T-helper 1 cell treated with Interleukin-12 subunit alpha and Interleukin-12 subunit beta and Interleukin-4 antibody, amounts not matched to agents 30 μg/mL and 1 μg/mL, for 36 hours (primary cell): ENCODE measurements around the gene AOPEP.
"Not testable (repeated sequence)": the region's sequence is repeated elsewhere in the genome, so short reads cannot be mapped to it uniquely, and the experiment has no call there.

Experiments used
- H3K27ac Mint-ChIP-seq: one replicate; pipeline ENCODE4 v1.8.0; 2021; ENCODE audit warnings: mild to moderate bottlenecking, mixed read lengths
- H3K27me3 Mint-ChIP-seq: one replicate; pipeline ENCODE4 v1.8.0; 2021; ENCODE audit warnings: low read depth, mixed read lengths
- H3K36me3 Mint-ChIP-seq: one replicate; pipeline ENCODE4 v1.8.0; 2021; ENCODE audit warnings: low read depth, mixed read lengths
- H3K4me1 Mint-ChIP-seq: one replicate; pipeline ENCODE4 v1.8.0; 2021; ENCODE audit warnings: low read depth, mixed read lengths
- H3K4me3 Mint-ChIP-seq: one replicate; pipeline ENCODE4 v1.8.0; 2021; ENCODE audit warnings: mild to moderate bottlenecking, moderate library complexity, mixed read lengths
- H3K9me3 Mint-ChIP-seq: one replicate; pipeline ENCODE4 v1.8.0; 2021; ENCODE audit warnings: mixed read lengths

The AOPEP gene

GRCh38 chr9:94819161-94819687 lies 92.7 kb downstream of the AOPEP start:
- H3K36me3 Mint-ChIP-seq: peaks cover 8% of the 10 kb centered on the region
- H3K4me3 Mint-ChIP-seq: no peak overlapping the region
- H3K27me3 Mint-ChIP-seq: no peaks in the 10 kb centered on the region
- peaks cover 7% of the 10 kb centered on the region for H3K4me1 Mint-ChIP-seq
- no peaks in the 10 kb centered on the region for H3K9me3 Mint-ChIP-seq
- no peak overlapping the region for H3K27ac Mint-ChIP-seq

GRCh38 chr9:94821098-94821887 lies 94.8 kb downstream of the AOPEP start:
- Mint-ChIP-seq H3K4me1 (peaks cover 7% of the 10 kb centered on the region), H3K9me3 (no peaks in the 10 kb centered on the region), H3K27me3 (no peaks in the 10 kb centered on the region), H3K27ac (no peak overlapping the region), H3K4me3 (no peak overlapping the region), H3K36me3 (peaks cover 4% of the 10 kb centered on the region)

- H3K36me3 Mint-ChIP-seq: peaks cover 4% of the 10 kb centered on the region
- no peak overlapping the region for H3K4me3 Mint-ChIP-seq
- no peaks in the 10 kb centered on the region for H3K27me3 Mint-ChIP-seq
- peaks cover 7% of the 10 kb centered on the region for H3K4me1 Mint-ChIP-seq
- H3K9me3 Mint-ChIP-seq: no peaks in the 10 kb centered on the region
- no peak overlapping the region for H3K27ac Mint-ChIP-seq
Measured at GRCh38 chr9:94822273-94822672, 95.8 kb downstream of the AOPEP start.

- H3K27me3 Mint-ChIP-seq: no peaks in the 10 kb centered on the region
- no peak overlapping the region for H3K27ac Mint-ChIP-seq
- H3K4me3 Mint-ChIP-seq: no peak overlapping the region
- peaks cover 5% of the 10 kb centered on the region for H3K36me3 Mint-ChIP-seq
- peaks cover 7% of the 10 kb centered on the region for H3K4me1 Mint-ChIP-seq
- no peaks in the 10 kb centered on the region for H3K9me3 Mint-ChIP-seq
Measured at GRCh38 chr9:94823710-94824109, 97.2 kb downstream of the AOPEP start.

GRCh38 chr9:94824411-94824810 lies 97.9 kb downstream of the AOPEP start:
- H3K4me1 Mint-ChIP-seq: peaks cover 7% of the 10 kb centered on the region
- H3K4me3 Mint-ChIP-seq: no peak overlapping the region
- no peak overlapping the region for H3K27ac Mint-ChIP-seq
- H3K27me3 Mint-ChIP-seq: no peaks in the 10 kb centered on the region
- H3K9me3 Mint-ChIP-seq: no peaks in the 10 kb centered on the region
- peaks cover 5% of the 10 kb centered on the region for H3K36me3 Mint-ChIP-seq

GRCh38 chr9:94824913-94825610 lies 98.6 kb downstream of the AOPEP start:
- H3K27ac Mint-ChIP-seq: no peak overlapping the region
- peaks cover 5% of the 10 kb centered on the region for H3K36me3 Mint-ChIP-seq
- H3K9me3 Mint-ChIP-seq: no peaks in the 10 kb centered on the region
- H3K4me3 Mint-ChIP-seq: no peak overlapping the region
- H3K4me1 Mint-ChIP-seq: peaks cover 8% of the 10 kb centered on the region
- peaks cover 1% of the 10 kb centered on the region for H3K27me3 Mint-ChIP-seq

- peaks cover under 1% of the 10 kb centered on the region for H3K9me3 Mint-ChIP-seq
- H3K4me3 Mint-ChIP-seq: no peak overlapping the region
- peaks cover 5% of the 10 kb centered on the region for H3K36me3 Mint-ChIP-seq
- H3K27me3 Mint-ChIP-seq: peaks cover 3% of the 10 kb centered on the region
- no peak overlapping the region for H3K27ac Mint-ChIP-seq
- peaks cover 10% of the 10 kb centered on the region for H3K4me1 Mint-ChIP-seq
Measured at GRCh38 chr9:94825611-94825958, 99.1 kb downstream of the AOPEP start.

GRCh38 chr9:94826044-94826443 lies 99.5 kb downstream of the AOPEP start:
- Mint-ChIP-seq H3K36me3 (peaks cover 5% of the 10 kb centered on the region), H3K27me3 (peaks cover 3% of the 10 kb centered on the region), H3K27ac (no peak overlapping the region), H3K9me3 (peaks cover 5% of the 10 kb centered on the region), H3K4me3 (no peak overlapping the region), H3K4me1 (peaks cover 9% of the 10 kb centered on the region)

GRCh38 chr9:94826644-94827410 lies 100.3 kb downstream of the AOPEP start:
- peaks cover 3% of the 10 kb centered on the region for H3K4me1 Mint-ChIP-seq
- peaks cover 5% of the 10 kb centered on the region for H3K36me3 Mint-ChIP-seq
- peaks cover 3% of the 10 kb centered on the region for H3K27me3 Mint-ChIP-seq
- no peak overlapping the region for H3K4me3 Mint-ChIP-seq
- peaks cover 9% of the 10 kb centered on the region for H3K9me3 Mint-ChIP-seq
- peak overlapping the region; percentile 4 for H3K27ac Mint-ChIP-seq

GRCh38 chr9:94827584-94828304 lies 101.2 kb downstream of the AOPEP start:
- peaks cover 3% of the 10 kb centered on the region for H3K27me3 Mint-ChIP-seq
- H3K4me1 Mint-ChIP-seq: peaks cover 3% of the 10 kb centered on the region
- peaks cover 5% of the 10 kb centered on the region for H3K36me3 Mint-ChIP-seq
- peaks cover 9% of the 10 kb centered on the region for H3K9me3 Mint-ChIP-seq
- no peak overlapping the region for H3K27ac Mint-ChIP-seq
- H3K4me3 Mint-ChIP-seq: no peak overlapping the region

- H3K4me1 Mint-ChIP-seq: peaks cover 3% of the 10 kb centered on the region
Measured at GRCh38 chr9:94829380-94830070, 103.0 kb downstream of the AOPEP start.

GRCh38 chr9:94830071-94830604 lies 103.6 kb downstream of the AOPEP start:
- H3K4me1 Mint-ChIP-seq, H3K27me3 Mint-ChIP-seq, H3K27ac Mint-ChIP-seq, H3K36me3 Mint-ChIP-seq, H3K4me3 Mint-ChIP-seq: not testable (repeated sequence)
- peaks cover 14% of the 10 kb centered on the region for H3K9me3 Mint-ChIP-seq

More at GRCh38 chr9:94829380-94830070, 103.0 kb downstream of the AOPEP start:
- H3K4me3 Mint-ChIP-seq: no peak overlapping the region
- peaks cover 14% of the 10 kb centered on the region for H3K9me3 Mint-ChIP-seq
- no peak overlapping the region for H3K27ac Mint-ChIP-seq
- H3K36me3 Mint-ChIP-seq: peaks cover 8% of the 10 kb centered on the region
- H3K27me3 Mint-ChIP-seq: peaks cover 3% of the 10 kb centered on the region

- H3K36me3 Mint-ChIP-seq: peaks cover 8% of the 10 kb centered on the region
- peaks cover 3% of the 10 kb centered on the region for H3K27me3 Mint-ChIP-seq
- no peak overlapping the region for H3K4me3 Mint-ChIP-seq
- H3K9me3 Mint-ChIP-seq: peaks cover 30% of the 10 kb centered on the region
- peaks cover 8% of the 10 kb centered on the region for H3K4me1 Mint-ChIP-seq
- H3K27ac Mint-ChIP-seq: no peak overlapping the region
Measured at GRCh38 chr9:94833802-94834201, 107.3 kb downstream of the AOPEP start.
